DMS153 (cell line): ENCODE data around the gene WDR26.
A peak's percentile ranks its signal among the peaks of the same experiment; 100 is the strongest.
"Not testable (repeated sequence)": the region's sequence is repeated elsewhere in the genome, so short reads cannot be mapped to it uniquely, and the experiment has no call there.

Experiments
- DNase-seq: peaks from one replicate; lab custom pipeline; 2025; lab: John Stamatoyannopoulos, UW

Gene WDR26

GRCh38 chr1:224433701-224434672, 610 bp downstream of the WDR26 start:
- DNase-seq: no peak

- DNase-seq: no peak
Measured at GRCh38 chr1:224433041-224433691, 1.4 kb downstream of the WDR26 start.

- no peak for DNase-seq
Measured at GRCh38 chr1:224432672-224433040, 1.9 kb downstream of the WDR26 start.

GRCh38 chr1:224432146-224432545, 2.5 kb downstream of the WDR26 start:
- DNase-seq: no peak

- DNase-seq: no peak
Measured at GRCh38 chr1:224431726-224432125, 2.9 kb downstream of the WDR26 start.

GRCh38 chr1:224430511-224431113, 4.0 kb downstream of the WDR26 start:
- peak; percentile 30 for DNase-seq

- no peak for DNase-seq
Measured at GRCh38 chr1:224429616-224430326, 4.8 kb downstream of the WDR26 start.

- not testable (repeated sequence) for DNase-seq
Measured at GRCh38 chr1:224428713-224429112, 5.9 kb downstream of the WDR26 start.

- no peak for DNase-seq
Measured at GRCh38 chr1:224427346-224427745, 7.3 kb downstream of the WDR26 start.

- DNase-seq: not testable (repeated sequence)
Measured at GRCh38 chr1:224426869-224427268, 7.7 kb downstream of the WDR26 start.

GRCh38 chr1:224425279-224425884, 9.2 kb downstream of the WDR26 start:
- no peak for DNase-seq

GRCh38 chr1:224420106-224420505, 14.5 kb downstream of the WDR26 start:
- no peak for DNase-seq

GRCh38 chr1:224411766-224412165, 22.8 kb downstream of the WDR26 start:
- DNase-seq: no peak

- DNase-seq: no peak
Measured at GRCh38 chr1:224408294-224408590, 26.4 kb downstream of the WDR26 start.

GRCh38 chr1:224407571-224408293, 26.9 kb downstream of the WDR26 start:
- no peak for DNase-seq

GRCh38 chr1:224406216-224406615, 28.4 kb downstream of the WDR26 start:
- no peak for DNase-seq

GRCh38 chr1:224405604-224405970, 29.0 kb downstream of the WDR26 start:
- no peak for DNase-seq

- DNase-seq: no peak
Measured at GRCh38 chr1:224404916-224405603, 29.5 kb downstream of the WDR26 start.

- no peak for DNase-seq
Measured at GRCh38 chr1:224402472-224403036, 32.0 kb downstream of the WDR26 start.

GRCh38 chr1:224399887-224400286, 34.7 kb downstream of the WDR26 start:
- no peak for DNase-seq
